ENCODE measurements around the gene SMIM28.

The SMIM28 gene

GRCh38 chr6:138429761-138430160 is 52.1 kb downstream of the SMIM28 start:
- no peak for DNase-seq (ENCODE audit: low read depth in 3 of 3, low spot score in 1 of 3)

- no peak for DNase-seq (ENCODE audit: low read depth in 3 of 3, low spot score in 1 of 3)
Observed at GRCh38 chr6:138430361-138431145, 52.8 kb downstream of the SMIM28 start.

GRCh38 chr6:138431256-138432062 is 53.8 kb downstream of the SMIM28 start:
- no peak for DNase-seq (ENCODE audit: low read depth in 3 of 3, low spot score in 1 of 3)

- DNase-seq (ENCODE audit: low read depth in 3 of 3, low spot score in 1 of 3), result no peak
Observed at GRCh38 chr6:138432063-138432356, 54.3 kb downstream of the SMIM28 start.

Measured in stimulated activated CD4-positive, alpha-beta T cell treated with anti-CD3 and anti-CD28 coated beads, TNF-alpha, amount 100 ng/mL, for 1 hour (primary cell).